ENCODE data around the gene CPS1.

Gene CPS1

DNA sequence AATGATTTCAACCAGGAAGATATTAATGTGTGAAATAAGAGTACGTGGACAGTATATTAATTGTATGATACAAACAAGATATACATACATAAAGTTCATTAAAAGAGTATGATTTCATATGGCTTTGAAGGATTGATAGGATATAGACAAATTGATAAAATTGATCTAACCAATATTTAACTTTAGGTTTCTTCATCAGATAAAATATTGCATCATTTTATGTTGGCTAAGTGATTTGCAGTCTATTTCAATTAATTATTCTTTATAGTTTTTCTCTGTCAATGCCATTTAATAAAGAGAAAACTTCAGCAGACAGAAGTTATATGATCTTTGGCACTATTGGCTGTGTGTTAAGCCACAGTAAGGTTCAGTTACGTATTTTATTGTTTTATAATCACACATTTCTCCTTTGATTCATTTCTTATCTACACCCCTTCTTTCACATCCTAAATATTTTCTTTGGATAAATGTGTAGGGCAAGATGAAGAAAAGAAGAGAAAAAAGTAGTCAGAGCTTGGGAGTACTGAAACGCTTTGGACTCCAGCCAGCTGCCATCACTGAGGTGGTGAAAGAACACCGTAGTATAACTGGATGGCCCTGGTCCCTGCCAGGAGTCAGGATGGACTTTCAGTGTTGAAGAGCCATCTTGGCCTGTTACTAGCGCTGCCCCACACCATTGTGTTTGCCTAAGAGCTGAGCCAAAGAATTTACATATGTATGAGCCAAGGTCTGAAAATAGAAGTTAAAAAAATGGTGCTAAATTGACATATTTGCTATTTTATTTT is 9.8 kb upstream of the CPS1 start:
- no peak for DNase-seq (ENCODE audit: low spot score)

DNA sequence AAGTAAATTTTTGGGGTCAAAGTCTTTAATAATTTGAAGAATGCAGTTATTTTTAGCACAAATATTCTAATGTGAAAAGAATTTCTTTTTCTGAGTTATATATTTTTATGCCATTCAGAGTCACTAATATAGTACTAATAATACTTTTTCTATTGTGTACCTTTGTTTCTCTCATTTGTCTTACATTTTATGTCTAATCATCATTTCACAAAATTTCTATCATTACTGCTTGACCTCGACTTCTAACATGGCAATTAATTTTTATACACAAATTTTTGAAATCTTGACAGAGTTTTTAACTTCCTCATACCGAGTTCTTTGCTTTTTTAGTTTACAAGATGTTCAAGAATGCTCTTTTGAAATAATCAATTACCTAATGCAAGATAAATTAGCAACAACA is 8.4 kb upstream of the CPS1 start:
- DNase-seq (ENCODE audit: low spot score) = no peak

DNA sequence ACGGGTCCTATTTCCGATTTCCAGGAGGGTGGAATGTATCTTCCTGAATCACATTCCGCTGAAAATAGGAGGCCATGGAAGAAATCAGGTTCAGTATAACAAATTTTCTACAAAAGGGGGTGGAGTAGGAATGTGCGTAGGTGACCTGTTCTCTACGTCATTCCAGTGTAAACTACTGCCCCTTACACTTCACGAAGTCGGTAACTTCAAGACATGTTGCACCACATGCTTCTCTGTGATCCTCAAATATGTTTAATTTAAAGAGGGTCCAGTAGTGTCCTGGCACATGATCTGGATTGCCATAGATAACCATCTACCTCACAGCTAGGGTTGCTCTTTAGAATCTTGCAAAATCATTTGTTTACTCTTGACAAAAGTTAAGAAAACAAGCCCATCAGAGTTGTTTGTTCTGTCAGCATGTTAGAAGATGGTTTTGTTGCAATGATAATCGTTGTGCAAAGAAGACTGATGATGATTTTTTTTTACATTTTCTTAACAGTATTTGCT is 7.5 kb upstream of the CPS1 start:
- no peak for DNase-seq (ENCODE audit: low spot score)

DNA sequence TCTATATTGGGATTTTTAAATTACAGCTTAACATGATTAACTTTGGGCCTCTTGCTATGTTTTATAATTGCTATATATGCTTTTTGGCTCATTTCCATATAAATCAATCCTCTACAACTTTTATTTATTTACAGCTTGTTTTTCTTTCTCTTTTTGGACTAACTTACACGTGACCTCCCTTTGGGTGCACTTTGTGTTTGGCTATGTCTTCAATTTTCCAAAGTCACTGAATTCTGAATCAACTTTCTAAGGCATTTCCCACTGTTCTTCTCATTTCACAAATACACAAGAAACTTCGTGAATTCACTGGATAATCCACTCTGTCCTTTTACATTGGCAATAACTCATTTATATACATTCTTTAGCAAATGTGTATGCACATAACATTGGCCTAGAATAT is 5.4 kb upstream of the CPS1 start:
- DNase-seq (ENCODE audit: low spot score) = no peak

DNA sequence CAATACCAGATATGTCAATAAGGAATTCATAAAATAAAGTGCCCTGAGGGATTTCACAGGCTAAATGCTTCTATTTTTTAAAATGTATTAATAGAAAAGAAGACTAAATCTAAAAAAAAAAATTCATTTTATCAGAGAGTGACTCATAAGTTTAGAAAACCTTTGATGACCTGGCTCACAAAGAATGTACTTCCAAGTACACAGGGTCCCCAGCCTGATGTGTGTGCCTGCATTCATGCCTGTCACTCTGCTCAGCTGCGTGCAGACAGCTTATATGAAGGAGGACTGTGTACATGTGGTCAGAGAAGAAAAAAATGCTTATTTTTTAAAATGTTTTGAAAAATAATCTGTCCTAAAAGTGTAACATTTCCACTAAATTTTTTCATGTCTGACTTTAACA is 3.0 kb upstream of the CPS1 start:
- DNase-seq (ENCODE audit: low spot score) = peak; percentile 11

DNA sequence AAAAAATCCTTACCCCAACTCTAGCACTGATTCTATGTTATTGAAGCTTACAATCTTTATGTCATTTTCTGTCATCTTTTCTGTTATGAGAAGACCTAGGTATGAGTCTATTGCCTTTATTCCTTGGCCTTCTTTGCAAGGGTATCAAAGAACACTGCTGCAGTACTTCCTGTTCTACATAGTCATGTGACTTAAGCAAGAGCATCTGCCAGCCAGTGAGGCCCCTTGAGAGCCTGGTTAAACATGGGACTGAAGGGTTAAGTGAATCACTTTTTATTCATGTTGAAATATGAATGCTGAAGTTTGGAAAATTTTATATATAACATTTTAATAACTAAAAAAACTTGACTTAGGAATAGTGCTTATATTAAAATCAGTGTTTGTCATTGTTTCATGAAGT is 844 bp upstream of the CPS1 start:
- DNase-seq (ENCODE audit: low spot score) = no peak

DNA sequence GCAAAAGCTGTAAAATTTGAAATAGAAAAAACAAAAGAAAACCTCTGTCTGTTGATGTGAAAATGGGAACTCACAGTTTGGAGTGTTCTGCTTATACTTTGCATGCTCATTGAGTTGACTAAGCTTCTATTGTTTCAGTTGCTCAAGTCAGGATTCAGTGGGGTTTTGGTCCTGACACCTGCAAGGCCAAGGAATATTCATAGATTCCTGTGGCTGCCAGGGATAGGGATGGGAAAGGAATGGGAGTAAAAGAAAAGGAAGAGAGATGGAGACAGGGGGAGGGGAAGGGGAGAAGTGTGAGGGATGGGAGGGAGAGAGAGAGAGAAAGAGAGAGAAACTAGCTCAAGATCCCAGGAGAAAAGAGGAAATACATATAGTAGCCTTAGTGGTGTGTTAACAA is 1.3 kb downstream of the CPS1 start:
- no peak for DNase-seq (ENCODE audit: low spot score)

DNA sequence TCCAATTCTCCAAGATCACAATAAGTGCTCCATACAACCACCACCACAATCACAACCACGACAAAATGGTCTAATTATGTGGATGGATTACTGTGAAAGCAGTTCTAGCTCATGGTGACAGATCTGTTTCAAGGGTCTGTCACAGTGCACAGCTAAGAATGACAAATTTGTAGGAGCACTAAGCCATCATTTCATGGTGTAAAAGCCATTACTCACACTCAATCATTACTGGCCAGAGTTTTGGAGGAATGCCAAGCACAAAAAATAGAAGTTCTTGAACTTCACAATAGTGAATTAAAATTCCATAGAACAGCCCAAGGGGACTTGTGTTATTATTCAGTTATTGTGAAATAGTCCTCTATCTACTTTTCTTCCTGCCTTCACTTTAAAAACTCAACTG is 2.3 kb downstream of the CPS1 start:
- DNase-seq (ENCODE audit: low spot score) = no peak

DNA sequence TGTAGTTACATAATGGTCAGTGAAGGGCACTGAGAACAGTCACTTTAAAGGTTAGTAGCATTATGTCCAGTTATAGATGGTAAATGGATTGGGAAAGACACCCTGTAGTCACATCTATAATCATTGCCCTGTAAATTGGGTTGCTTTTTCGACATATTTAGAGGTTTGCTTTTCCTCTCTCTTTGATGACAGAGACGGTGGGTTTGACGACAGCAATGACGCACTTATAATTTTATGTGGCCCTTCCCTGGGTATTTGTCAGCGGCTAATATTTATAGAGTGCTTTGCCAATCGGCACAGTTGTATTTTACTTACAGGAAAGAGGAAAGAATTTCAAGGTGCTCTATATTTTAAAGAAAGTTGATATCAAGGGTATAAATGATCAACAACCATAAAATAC is 2.8 kb downstream of the CPS1 start:
- DNase-seq (ENCODE audit: low spot score) = no peak

DNA sequence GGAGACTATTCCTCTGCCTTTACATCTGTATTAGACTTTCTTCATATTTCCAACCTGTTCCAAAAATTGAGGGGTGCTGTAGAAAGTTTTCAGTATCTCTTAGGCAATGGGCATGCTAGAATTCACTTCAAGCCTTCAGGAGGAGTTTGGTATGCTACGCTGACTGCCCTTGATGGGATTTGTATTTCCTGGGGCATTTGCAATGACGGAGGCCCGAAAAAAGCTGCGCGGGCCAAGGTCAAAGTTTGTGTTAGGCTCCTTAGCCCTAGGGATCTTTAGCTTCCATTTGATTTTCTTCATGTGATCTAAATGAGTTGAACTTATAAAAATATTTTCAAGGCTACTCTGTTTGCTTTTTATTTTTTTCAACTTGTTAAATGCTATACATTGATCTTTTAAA is 5.1 kb downstream of the CPS1 start:
- no peak for DNase-seq (ENCODE audit: low spot score)

DNA sequence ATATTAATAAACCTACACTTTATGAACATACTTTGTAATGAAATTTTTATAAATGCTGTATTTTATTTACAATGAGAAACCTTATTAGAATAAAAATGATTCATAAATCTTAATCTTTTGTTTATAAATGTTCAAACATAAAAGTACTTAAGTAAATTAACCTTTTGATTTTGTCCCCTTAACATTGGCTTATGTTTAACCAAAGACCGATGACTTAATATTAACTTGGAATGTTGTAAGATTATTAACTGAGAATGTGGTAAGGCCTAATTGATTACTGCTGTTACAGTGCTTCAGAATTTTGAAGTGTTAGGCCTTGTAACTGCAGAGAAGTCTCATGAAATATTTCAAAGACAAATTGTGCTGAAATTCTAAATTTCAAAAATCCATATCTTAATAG is 5.7 kb downstream of the CPS1 start:
- no peak for DNase-seq (ENCODE audit: low spot score)

DNA sequence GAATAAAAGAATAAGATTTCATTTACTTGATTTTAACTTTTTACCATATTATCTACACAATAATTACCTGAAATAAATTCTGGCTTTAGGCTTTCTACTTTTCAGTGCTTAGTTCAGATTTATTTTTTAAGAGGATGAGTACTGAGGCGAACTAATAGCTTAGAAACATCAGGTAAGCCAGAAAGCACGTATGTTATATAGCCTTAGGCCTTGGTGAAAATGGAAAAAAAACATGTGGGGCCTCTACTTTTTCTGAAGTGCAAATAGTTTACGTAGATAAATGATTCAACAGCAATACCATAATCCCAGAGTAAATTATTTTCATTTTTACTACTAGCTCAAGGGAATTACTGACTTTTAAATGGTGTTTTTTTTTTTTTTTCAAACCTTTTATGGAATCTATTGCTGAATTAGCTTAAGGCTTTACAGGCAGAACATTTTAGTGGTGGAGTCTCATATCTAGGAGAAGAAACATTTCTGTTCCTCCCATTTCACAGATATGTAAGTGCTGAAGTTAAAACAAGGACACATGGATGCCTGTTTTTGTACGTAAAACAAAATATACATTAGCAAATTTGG is 6.2 kb downstream of the CPS1 start:
- no peak for DNase-seq (ENCODE audit: low spot score)

DNA sequence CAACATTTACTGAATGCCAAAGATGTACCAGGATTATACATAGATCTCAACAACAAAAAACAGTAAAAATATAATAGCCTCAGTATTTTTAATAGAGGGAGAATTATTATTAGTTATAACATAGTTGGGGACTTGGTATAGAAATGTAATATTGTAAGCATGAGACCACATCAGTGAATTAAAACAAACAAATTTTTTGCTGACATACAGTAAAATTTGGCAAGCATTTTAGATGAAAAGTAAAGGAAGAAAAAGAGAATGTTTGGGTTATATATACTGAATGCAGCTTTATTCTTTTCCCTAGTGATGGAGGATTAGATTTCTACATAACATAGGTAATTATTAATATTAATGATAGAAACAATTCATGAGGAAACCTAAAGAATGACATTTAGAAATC is 10.9 kb downstream of the CPS1 start:
- no peak for DNase-seq (ENCODE audit: low spot score)

DNA sequence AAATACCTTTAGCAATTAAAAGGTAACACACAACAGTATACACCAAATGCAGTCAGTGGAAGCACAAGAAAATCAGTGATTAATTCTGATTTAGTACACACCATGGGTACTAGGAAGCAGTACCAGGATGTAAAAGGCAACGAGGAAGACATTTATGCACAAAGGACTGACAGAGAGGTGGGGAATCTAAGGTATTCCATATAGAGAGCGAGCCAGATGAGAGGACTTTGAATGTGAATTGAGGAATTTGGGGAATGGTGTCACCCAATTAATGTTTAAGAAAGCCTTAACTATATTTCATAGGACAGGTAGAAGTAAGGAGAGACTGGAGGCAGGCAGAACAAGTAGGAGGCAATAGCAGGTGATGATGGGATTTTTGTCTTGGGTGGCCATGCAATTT is 11.7 kb downstream of the CPS1 start:
- no peak for DNase-seq (ENCODE audit: low spot score)

DNA sequence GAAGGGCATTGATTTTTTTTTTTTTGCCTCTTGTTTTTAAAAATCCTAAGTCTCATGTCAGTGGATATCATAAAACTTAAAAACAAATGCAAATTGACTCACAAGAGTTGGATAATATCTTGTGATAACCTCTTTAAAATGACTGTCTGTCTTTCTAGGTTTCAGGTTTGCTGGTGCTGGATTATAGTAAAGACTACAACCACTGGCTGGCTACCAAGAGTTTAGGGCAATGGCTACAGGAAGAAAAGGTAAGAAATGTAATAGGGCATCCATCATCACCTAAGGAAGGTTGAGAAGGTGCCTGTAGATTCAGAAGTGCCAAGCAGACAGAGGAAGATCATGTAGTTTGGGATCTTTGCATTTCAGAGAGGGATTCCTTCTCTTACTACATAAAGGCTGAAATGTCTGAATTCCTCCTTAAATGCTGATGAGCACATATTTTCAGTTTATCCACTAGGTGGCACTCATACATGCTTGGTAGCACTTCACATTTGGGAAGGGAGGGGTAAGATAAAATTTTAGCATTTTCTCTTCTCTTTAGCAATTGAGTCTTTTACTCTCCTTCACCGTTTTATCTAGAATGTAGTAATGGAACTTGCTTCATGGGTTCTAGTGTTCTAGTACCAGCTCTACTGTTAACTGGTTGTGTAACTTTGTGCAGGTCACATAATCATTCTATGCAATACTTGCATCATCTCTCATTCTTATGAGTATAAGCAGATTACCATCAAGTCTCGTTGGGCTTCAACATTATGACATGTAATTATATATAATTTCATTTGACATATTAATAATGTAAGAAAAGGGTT is 21.1 kb downstream of the CPS1 start:
- peak; percentile 67 for DNase-seq (ENCODE audit: low spot score)

DNA sequence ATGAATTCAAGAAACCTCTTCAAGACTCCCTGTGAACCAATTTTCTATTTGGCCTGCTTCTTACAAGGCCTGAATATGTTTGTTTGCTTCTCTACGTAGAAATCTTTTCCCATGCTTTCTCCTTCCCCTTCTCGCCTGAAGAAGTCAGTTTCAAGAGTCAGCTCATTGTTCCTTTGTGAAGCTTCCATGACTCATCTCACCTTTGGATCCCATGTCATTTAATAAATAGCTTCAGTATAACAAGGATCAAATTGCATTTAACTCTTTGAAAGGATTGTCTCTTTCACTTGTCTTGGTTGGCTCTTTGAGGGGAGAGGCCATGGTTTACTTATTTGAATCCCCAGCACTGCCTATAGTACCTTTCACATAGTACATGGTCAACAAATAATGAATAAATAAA is 28.4 kb downstream of the CPS1 start:
- no peak for DNase-seq (ENCODE audit: low spot score)

DNA sequence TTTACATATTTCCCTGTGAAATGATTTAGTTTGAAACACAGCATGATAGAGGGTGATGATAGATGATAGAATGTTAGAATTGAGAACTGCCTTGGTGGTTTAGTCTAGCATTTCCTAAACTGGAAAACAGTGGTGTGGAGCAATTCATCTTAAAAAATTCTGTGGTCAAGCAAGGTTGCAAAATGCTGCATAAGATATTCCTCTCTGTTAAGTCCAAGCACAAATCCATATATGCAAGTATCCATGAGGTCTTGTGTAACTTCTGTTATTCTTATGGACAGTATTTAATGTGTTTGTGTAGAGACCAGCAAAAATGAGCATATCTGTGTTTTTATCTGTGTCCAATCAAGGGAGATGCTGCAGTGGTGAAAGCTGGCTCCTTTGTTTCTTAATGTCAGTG is 30.0 kb downstream of the CPS1 start:
- no peak for DNase-seq (ENCODE audit: low spot score)

DNA sequence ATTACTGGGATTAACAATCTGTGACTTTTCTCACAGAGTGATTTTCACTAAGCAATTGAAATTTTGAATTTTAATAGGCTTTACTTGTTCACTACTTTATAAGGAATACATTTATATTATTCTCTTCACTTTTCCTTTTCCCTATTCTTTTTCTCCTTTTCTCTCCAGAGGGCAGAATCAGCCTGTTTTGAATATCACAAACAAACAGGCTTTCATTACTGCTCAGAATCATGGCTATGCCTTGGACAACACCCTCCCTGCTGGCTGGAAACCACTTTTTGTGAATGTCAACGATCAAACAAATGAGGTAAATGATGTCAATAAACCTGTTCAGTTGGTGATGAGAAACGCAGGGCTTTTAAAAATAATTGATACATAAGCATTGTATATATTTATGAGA is 35.3 kb downstream of the CPS1 start:
- DNase-seq (ENCODE audit: low spot score) = no peak

DNA sequence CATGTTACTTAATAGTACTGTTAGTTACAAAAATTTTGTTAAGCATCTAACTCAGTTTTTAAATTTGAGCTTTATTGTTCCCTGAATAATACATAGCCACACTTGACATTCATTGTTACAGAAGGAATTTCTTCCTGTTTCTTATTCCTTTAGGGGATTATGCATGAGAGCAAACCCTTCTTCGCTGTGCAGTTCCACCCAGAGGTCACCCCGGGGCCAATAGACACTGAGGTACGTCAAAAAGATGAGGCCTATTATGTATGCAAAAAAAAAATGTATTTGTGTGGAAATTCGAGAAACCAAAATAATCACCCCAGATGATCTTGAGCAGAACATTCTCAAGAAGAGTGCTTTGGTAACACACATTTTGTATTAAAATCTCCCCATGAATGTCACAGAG is 36.3 kb downstream of the CPS1 start:
- no peak for DNase-seq (ENCODE audit: low spot score)

DNA sequence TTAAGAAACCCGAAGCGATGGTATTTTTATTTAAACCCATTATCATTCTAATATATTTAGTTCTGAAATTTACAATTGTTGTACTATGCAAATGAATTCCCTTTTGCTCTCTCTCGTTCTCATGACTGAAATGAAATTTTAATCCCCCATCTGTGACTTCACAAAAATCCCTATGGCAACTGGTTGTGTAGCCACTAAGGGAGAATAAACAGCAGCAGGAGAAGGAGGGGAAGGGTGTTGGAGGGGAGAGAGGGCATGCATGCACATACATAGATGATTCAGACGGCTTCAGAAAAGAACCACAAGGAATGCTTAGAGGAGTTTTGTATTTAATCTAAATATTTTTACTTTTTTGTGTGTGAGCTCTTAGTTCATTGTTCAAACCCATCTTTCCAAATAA is 36.8 kb downstream of the CPS1 start:
- no peak for DNase-seq (ENCODE audit: low spot score)

DNA sequence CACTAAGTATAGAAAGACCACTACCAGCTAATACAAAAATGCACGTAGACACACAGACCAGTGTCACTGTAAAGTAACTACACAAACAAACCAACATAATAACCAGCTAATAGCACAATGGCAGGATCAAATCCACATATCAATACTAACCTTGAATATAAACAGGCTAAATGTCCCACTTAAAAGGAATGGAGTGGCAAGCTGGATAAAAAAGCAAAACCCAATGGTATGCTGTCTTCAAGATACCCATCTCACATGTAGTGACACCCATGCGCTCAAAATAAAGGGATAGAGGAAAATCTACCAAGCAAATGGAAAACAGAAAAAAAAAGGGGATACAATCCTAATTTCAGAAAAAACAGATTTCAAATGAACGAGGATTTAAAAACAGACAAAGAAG is 41.8 kb downstream of the CPS1 start:
- no peak for DNase-seq (ENCODE audit: low spot score)

DNA sequence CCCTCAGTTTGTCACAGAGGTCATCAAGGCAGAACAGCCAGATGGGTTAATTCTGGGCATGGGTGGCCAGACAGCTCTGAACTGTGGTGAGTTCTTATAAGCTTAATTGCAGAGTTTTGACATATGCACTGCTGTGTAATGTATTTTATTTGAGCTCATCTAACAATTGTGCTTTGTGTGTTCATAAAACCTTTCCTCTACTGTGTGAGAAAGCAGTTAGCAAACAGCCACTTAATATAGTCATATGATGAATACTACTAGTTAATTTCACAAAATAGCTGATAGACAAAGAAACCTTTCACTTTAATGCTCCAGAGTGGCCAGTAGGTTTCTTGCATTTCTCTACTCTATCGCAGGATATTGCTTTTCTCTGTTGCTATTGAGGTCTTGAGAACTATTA is 43.1 kb downstream of the CPS1 start:
- DNase-seq (ENCODE audit: low spot score) = no peak

DNA sequence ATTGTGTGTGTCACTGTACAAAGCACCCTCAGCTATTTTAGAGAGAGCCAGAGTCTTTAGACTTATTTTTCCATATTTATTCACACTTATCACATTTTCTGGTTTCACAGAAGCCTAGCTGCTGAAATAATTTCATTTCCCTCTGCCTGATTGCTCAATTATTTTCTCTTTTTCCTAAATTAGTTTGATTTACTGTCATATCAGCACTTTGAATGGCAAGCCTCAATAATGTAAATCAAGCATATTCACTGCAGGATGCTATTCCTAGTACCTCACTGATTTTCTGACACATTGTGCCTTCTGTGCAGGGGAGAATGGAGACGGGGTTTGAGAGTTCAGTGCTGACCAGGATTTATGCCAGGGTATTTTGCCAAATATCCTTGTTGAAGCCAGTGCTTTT is 48.3 kb downstream of the CPS1 start:
- no peak for DNase-seq (ENCODE audit: low spot score)
